ENCODE data around the gene KLF9.
"Not testable (repeated sequence)": the region's sequence is repeated elsewhere in the genome, so short reads cannot be mapped to it uniquely, and the experiment has no call there.

Gene KLF9

GRCh38 chr9:70403166-70403565 lies 11.3 kb downstream of the KLF9 start:
- DNase-seq, result no peak

GRCh38 chr9:70402213-70402612 lies 12.2 kb downstream of the KLF9 start:
- no peak for DNase-seq

GRCh38 chr9:70401241-70401640 lies 13.2 kb downstream of the KLF9 start:
- not testable (repeated sequence) for DNase-seq

GRCh38 chr9:70400107-70400892 lies 14.2 kb downstream of the KLF9 start:
- DNase-seq, result no peak

GRCh38 chr9:70399141-70399540 lies 15.3 kb downstream of the KLF9 start:
- no peak for DNase-seq

- DNase-seq, result no peak
Measured at GRCh38 chr9:70398145-70398556, 16.3 kb downstream of the KLF9 start.

- DNase-seq, result no peak
Measured at GRCh38 chr9:70395652-70396051, 18.8 kb downstream of the KLF9 start.

- no peak for DNase-seq
Measured at GRCh38 chr9:70392850-70393249, 21.6 kb downstream of the KLF9 start.

- no peak for DNase-seq
Measured at GRCh38 chr9:70392189-70392588, 22.3 kb downstream of the KLF9 start.

GRCh38 chr9:70390933-70391341 lies 23.5 kb downstream of the KLF9 start:
- no peak for DNase-seq

- no peak for DNase-seq
Measured at GRCh38 chr9:70389621-70390266, 24.7 kb downstream of the KLF9 start.

GRCh38 chr9:70389188-70389587 lies 25.3 kb downstream of the KLF9 start:
- DNase-seq, result no peak

- DNase-seq, result no peak
Measured at GRCh38 chr9:70387663-70388062, 26.8 kb downstream of the KLF9 start.

- DNase-seq, result no peak
Measured at GRCh38 chr9:70385426-70385825, 29.0 kb downstream of the KLF9 start.

- DNase-seq, result no peak
Measured at GRCh38 chr9:70382709-70383605, 31.5 kb downstream of the KLF9 start.

GRCh38 chr9:70382046-70382708 lies 32.3 kb downstream of the KLF9 start:
- no peak for DNase-seq

- DNase-seq, result no peak
Measured at GRCh38 chr9:70374962-70375618, 39.4 kb downstream of the KLF9 start.

GRCh38 chr9:70367305-70367930 lies 47.0 kb downstream of the KLF9 start:
- DNase-seq, result no peak

GRCh38 chr9:70363760-70364159 lies 50.7 kb downstream of the KLF9 start:
- DNase-seq, result no peak

GRCh38 chr9:70362952-70363351 lies 51.5 kb downstream of the KLF9 start:
- DNase-seq, result no peak

GRCh38 chr9:70355801-70356200 lies 58.7 kb downstream of the KLF9 start:
- no peak for DNase-seq

GRCh38 chr9:70352802-70353201 lies 61.7 kb downstream of the KLF9 start:
- no peak for DNase-seq

Measured in NCI-H774 (cell line).